Measurements from ENCODE around the gene SRPK2.

GRCh38 chr7:105305633-105306032 lies 83.1 kb downstream of the SRPK2 start:
- no peak for TF ChIP-seq CTCF (IDR thresholded peaks at IDR 0.05)
- TF ChIP-seq POLR2A (IDR thresholded peaks at IDR 0.05) = no peak

Measured in testis (tissue), 2 donors.